SK-N-SH (cell line): ENCODE data around the gene NUP133. TPM values are rescaled to one million over a fixed set of nuclear protein-coding genes. Genes with fewer than 3 reads are reported as not detected.

Experiments used
- CTCF ChIA-PET: fragments of 300-600, 350-600 bp; formaldehyde crosslinking; extraction: SDS; loops from one replicate; lab custom pipeline; 2021; lab: Yijun Ruan, JAX
- POLR2A ChIA-PET: fragments of 350-600 bp; sonication (Branson Sonifier 250); formaldehyde crosslinking; extraction: SDS; loops from one replicate; lab custom pipeline; 2020; ENCODE audit warnings: antibody characterized with exemption, inconsistent platforms; lab: Yijun Ruan, JAX
- DNase-seq: peaks from one replicate; pipeline ENCODE4 v3.0.0; 2012
- H2AFZ ChIP-seq: fragments of 200-600 bp; sonication (generic); 2 replicates; pipeline ENCODE4 v1.8.1; 2016; ENCODE audit warnings: antibody characterized with exemption, mild to moderate bottlenecking, low read depth
- H3F3A ChIP-seq: fragments of 200-600 bp; sonication (generic); replicated peaks from 2 replicates; pipeline ENCODE3; 2016; ENCODE audit warnings: antibody characterized with exemption, mild to moderate bottlenecking; ENCODE audit not compliant: insufficient read depth
- H3K27ac ChIP-seq, 2 experiments: fragments of 200-500 bp in 1 of 2; fragments of 200-600 bp in 1 of 2; sonication (Bioruptor generic) in 1 of 2; sonication (generic), shearing (Covaris generic) in 1 of 2; 2 replicates each; pipeline versions ENCODE4 v1.5.1 to v1.6.1; 2014 to 2016; ENCODE audit warnings: low read depth in 2 of 2, inconsistent platforms in 1 of 2, low read length in 1 of 2, mild to moderate bottlenecking in 1 of 2, mixed read lengths in 1 of 2
- H3K27me3 ChIP-seq: fragments of 200-600 bp; sonication (generic), shearing (Covaris generic); 2 replicates; pipeline ENCODE4 v1.6.1; 2016; ENCODE audit warnings: mixed run types; ENCODE audit not compliant: insufficient read depth
- H3K36me3 ChIP-seq, 2 experiments: fragments of 200-500 bp in 1 of 2; fragments of 200-600 bp in 1 of 2; sonication (Bioruptor generic) in 1 of 2; sonication (generic) in 1 of 2; replicated peaks in 1 of 2; 2 replicates each; pipeline versions ENCODE3 to v1.5.1; 2014 to 2016; ENCODE audit warnings: low read length in 1 of 2, mild to moderate bottlenecking in 1 of 2; ENCODE audit not compliant: insufficient read depth in 2 of 2, control insufficient read depth in 1 of 2
- H3K4me1 ChIP-seq, 2 experiments: fragments of 200-500 bp in 1 of 2; fragments of 200-600 bp in 1 of 2; sonication (Bioruptor generic) in 1 of 2; sonication (generic), shearing (Covaris generic) in 1 of 2; 2 replicates each; pipeline versions ENCODE4 v1.5.1 to v1.6.1; 2014 to 2016; ENCODE audit warnings: low read depth in 1 of 2, low read length in 1 of 2, mixed run types in 1 of 2; ENCODE audit not compliant: insufficient read depth in 2 of 2, control insufficient read depth in 1 of 2
- H3K4me2 ChIP-seq: fragments of 200-600 bp; sonication (generic), shearing (Covaris generic); 2 replicates; pipeline ENCODE4 v1.6.1; 2017; ENCODE audit warnings: mixed run types
- H3K4me3 ChIP-seq, 2 experiments: fragments of 200-500 bp in 1 of 2; fragments of 200-600 bp in 1 of 2; sonication (Bioruptor generic) in 1 of 2; sonication (generic), shearing (Covaris generic) in 1 of 2; 2 replicates each; pipeline versions ENCODE4 v1.5.1 to v1.8.1; 2014 to 2016; ENCODE audit warnings: low read depth in 2 of 2, inconsistent platforms in 1 of 2, low read length in 1 of 2, mild to moderate bottlenecking in 1 of 2, mixed read lengths in 1 of 2, moderate library complexity in 1 of 2
- H3K79me2 ChIP-seq: fragments of 200-600 bp; sonication (generic); 2 replicates; pipeline ENCODE4 v1.8.1; 2017; ENCODE audit warnings: mild to moderate bottlenecking; ENCODE audit not compliant: insufficient read depth
- H3K9ac ChIP-seq: fragments of 200-600 bp; sonication (generic); 2 replicates; pipeline ENCODE4 v1.6.1; 2017; ENCODE audit warnings: mixed run types
- H3K9me2 ChIP-seq: fragments of 200-600 bp; sonication (generic); 2 replicates; pipeline ENCODE4 v1.6.1; 2017; ENCODE audit warnings: mixed run types
- H3K9me3 ChIP-seq: fragments of 200-600 bp; sonication (generic); 2 replicates; pipeline ENCODE4 v1.6.1; 2017; ENCODE audit warnings: mixed run types, mild to moderate bottlenecking, moderate library complexity
- H4K20me1 ChIP-seq: fragments of 200-600 bp; sonication (generic); 2 replicates; pipeline ENCODE4 v1.6.1; 2017; ENCODE audit warnings: mild to moderate bottlenecking, mixed run types; ENCODE audit not compliant: insufficient read depth
- GABPA ChIP-seq: IDR thresholded peaks from 2 replicates; pipeline ENCODE4 v1.4.0; 2012; ENCODE audit warnings: low read depth, mild to moderate bottlenecking
- GATA2 ChIP-seq: sonication (generic); formaldehyde crosslinking; IDR thresholded peaks from 2 replicates; pipeline ENCODE4 v1.5.0; 2020; ENCODE audit warnings: mild to moderate bottlenecking, missing genetic modification reagents
- JUND ChIP-seq: IDR thresholded peaks from 2 replicates; pipeline ENCODE4 v1.4.0; 2012
- POLR2AphosphoS5 ChIP-seq: IDR thresholded peaks from 2 replicates; pipeline ENCODE4 v1.6.1; 2012; ENCODE audit warnings: low read depth, low read length
- RAD21 ChIP-seq: IDR thresholded peaks from 2 replicates; pipeline ENCODE4 v1.6.1; 2012; ENCODE audit warnings: mild to moderate bottlenecking, low read length
- RFX5 ChIP-seq: IDR thresholded peaks from 2 replicates; pipeline ENCODE4 v1.6.1; 2012; ENCODE audit warnings: mild to moderate bottlenecking, improper control_type of control experiment, low read length
- TAF1 ChIP-seq: IDR thresholded peaks from 2 replicates; pipeline ENCODE4 v1.6.1; 2012; ENCODE audit warnings: low read depth, mild to moderate bottlenecking, low read length, moderate library complexity, borderline replicate concordance
- TEAD4 ChIP-seq: IDR thresholded peaks from 2 replicates; pipeline ENCODE4 v1.4.0; 2012; ENCODE audit warnings: mild to moderate bottlenecking, borderline replicate concordance; ENCODE audit not compliant: insufficient read depth
- WGBS: methylation state at CpG from one replicate; pipeline ENCODE4 v1.1.6; 2017; ENCODE audit warnings: low lambda C conversion rate; 5-methylcytosine and 5-hydroxymethylcytosine counted together
- polyA plus RNA-seq, 3 experiments: library from polyadenylated mRNA; depleted of rRNA; stranded (reverse); fragments of >200 nt; gene quantifications; 2 replicates each; pipeline ENCODE4 v1.2.3, GENCODE V29; 2012
- TF ChIP-seq, protein P1 (sequence below): IDR thresholded peaks from 2 replicates; pipeline ENCODE4 v1.6.1; 2012; ENCODE audit warnings: mild to moderate bottlenecking, low read depth, low read length, moderate library complexity
- TF ChIP-seq, protein P2 (sequence below): fragments of 150-350 bp; IDR thresholded peaks from 2 replicates; pipeline ENCODE4 v1.6.1; 2017; ENCODE audit warnings: antibody characterized with exemption, low read length, low read depth, borderline replicate concordance
- TF ChIP-seq, protein P3 (sequence below): fragments of 200-600 bp; sonication (generic); IDR thresholded peaks from 2 replicates; pipeline ENCODE4 v1.6.1; 2017; ENCODE audit warnings: antibody characterized with exemption, mild to moderate bottlenecking, moderate library complexity

The NUP133 gene
- polyA plus RNA-seq, 1 of the 3 experiments (the other 2 are of a cell fraction), result 10.9 TPM

DNA sequence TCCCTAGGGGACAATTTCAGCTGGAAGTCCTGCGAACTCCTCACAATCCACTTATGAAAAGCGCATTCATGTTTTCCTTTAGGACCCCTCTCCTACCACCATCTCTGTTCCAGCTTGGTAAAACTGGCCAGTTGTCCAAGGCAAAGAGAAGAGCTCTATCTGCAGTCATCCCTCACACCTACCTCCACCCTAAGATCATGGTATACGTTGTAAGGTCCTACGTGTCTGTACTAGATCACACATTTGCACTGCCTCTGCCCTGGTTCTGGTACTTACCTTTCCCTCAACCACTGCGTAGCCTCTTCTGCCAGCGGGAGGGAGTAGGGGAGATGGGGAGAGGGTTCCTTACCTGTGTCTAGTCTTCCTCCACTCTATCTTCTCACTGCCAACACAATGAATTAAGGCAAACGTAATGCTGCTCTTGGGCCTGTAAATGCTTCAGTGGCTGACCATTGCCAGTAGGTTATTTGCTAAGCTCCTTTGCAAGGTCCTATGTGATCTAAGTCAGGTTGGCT, 739 bp upstream of the NUP133 start (continued):
- TF ChIP-seq, protein P1, sequence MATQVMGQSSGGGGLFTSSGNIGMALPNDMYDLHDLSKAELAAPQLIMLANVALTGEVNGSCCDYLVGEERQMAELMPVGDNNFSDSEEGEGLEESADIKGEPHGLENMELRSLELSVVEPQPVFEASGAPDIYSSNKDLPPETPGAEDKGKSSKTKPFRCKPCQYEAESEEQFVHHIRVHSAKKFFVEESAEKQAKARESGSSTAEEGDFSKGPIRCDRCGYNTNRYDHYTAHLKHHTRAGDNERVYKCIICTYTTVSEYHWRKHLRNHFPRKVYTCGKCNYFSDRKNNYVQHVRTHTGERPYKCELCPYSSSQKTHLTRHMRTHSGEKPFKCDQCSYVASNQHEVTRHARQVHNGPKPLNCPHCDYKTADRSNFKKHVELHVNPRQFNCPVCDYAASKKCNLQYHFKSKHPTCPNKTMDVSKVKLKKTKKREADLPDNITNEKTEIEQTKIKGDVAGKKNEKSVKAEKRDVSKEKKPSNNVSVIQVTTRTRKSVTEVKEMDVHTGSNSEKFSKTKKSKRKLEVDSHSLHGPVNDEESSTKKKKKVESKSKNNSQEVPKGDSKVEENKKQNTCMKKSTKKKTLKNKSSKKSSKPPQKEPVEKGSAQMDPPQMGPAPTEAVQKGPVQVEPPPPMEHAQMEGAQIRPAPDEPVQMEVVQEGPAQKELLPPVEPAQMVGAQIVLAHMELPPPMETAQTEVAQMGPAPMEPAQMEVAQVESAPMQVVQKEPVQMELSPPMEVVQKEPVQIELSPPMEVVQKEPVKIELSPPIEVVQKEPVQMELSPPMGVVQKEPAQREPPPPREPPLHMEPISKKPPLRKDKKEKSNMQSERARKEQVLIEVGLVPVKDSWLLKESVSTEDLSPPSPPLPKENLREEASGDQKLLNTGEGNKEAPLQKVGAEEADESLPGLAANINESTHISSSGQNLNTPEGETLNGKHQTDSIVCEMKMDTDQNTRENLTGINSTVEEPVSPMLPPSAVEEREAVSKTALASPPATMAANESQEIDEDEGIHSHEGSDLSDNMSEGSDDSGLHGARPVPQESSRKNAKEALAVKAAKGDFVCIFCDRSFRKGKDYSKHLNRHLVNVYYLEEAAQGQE, result no peak
- no peak for TF ChIP-seq JUND
- no peak for TF ChIP-seq GABPA
- no peak for TF ChIP-seq RFX5
- TF ChIP-seq, protein P2, sequence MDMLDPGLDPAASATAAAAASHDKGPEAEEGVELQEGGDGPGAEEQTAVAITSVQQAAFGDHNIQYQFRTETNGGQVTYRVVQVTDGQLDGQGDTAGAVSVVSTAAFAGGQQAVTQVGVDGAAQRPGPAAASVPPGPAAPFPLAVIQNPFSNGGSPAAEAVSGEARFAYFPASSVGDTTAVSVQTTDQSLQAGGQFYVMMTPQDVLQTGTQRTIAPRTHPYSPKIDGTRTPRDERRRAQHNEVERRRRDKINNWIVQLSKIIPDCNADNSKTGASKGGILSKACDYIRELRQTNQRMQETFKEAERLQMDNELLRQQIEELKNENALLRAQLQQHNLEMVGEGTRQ, result no peak
- no peak for TF ChIP-seq RAD21
- TF ChIP-seq TEAD4, result no peak
- TF ChIP-seq, all 33 proteins: peak for 0

DNA sequence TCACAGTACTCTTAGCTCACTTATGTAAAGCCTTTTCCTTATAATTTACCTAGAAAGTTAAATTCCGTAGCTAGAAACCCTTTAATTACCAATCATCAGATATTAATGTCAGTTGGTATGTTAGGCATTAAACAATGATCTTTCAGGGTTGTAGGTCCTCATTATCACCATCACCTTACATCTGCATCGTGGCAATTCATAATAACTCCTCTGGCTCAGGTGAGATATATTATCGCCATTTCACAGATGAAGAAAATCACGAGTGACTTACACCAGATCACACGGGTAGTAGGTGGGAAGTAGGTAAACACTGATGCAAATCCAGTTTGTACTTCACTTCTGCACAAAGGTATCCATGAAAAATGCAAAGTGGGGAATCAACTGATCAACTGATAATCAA, 639 bp downstream of the NUP133 start:
- Histone ChIP-seq H3K9ac (peak overlapping the region; percentile 95), H3K4me1 (peaks cover 9 to 19% of the 10 kb centered on the region in 2 experiments; a peak in 3 of 4 replicates), H4K20me1 (no peaks in the 10 kb centered on the region), H2AFZ (peak overlapping the region; percentile 61), H3K27me3 (no peaks in the 10 kb centered on the region), H3K27ac (peak overlapping the region; percentile 80 to 82), H3K79me2 (peaks cover 52% of the 10 kb centered on the region), H3K9me2 (no peaks in the 10 kb centered on the region), H3K36me3 (peaks cover 15 to 20% of the 10 kb centered on the region in 2 experiments), H3K4me3 (peak overlapping the region; percentile 80 to 94), H3F3A (no peaks in the 10 kb centered on the region), H3K9me3 (no peaks in the 10 kb centered on the region), H3K4me2 (peak overlapping the region; percentile 68)
- ChIA-PET POLR2A (interaction anchor here (1.0 to 1.9 kb wide), 3 partner anchors 51 to 248 kb away, joined by 3 to 8 read pairs (median 5); partner anchors contain the start of gene ABCB10), CTCF (interaction anchor here (0.8 to 1.9 kb wide), 3 partner anchors 10 to 51 kb away, joined by 3 to 8 read pairs (median 3); partner anchors contain the start of gene ABCB10)
- WGBS, result 2% methylated on average over 5 of the region's 5 CpGs
- TF ChIP-seq GATA2 (CRISPR knock-in tag), result no peak
- TF ChIP-seq, protein P1, result no peak
- TF ChIP-seq, protein P3, sequence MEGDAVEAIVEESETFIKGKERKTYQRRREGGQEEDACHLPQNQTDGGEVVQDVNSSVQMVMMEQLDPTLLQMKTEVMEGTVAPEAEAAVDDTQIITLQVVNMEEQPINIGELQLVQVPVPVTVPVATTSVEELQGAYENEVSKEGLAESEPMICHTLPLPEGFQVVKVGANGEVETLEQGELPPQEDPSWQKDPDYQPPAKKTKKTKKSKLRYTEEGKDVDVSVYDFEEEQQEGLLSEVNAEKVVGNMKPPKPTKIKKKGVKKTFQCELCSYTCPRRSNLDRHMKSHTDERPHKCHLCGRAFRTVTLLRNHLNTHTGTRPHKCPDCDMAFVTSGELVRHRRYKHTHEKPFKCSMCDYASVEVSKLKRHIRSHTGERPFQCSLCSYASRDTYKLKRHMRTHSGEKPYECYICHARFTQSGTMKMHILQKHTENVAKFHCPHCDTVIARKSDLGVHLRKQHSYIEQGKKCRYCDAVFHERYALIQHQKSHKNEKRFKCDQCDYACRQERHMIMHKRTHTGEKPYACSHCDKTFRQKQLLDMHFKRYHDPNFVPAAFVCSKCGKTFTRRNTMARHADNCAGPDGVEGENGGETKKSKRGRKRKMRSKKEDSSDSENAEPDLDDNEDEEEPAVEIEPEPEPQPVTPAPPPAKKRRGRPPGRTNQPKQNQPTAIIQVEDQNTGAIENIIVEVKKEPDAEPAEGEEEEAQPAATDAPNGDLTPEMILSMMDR, result no peak
- no peak for TF ChIP-seq TAF1
- TF ChIP-seq POLR2AphosphoS5, result no peak
- DNase-seq, result no peak
